Ovary (tissue), 3 donors: ENCODE measurements around the gene CD300A.

Experiments
- CTCF ChIP-seq, 3 donors: fragments of 450-650 bp in 2 of 3; fragments of 200-600 bp in 1 of 3; IDR thresholded peaks; one replicate each; pipeline versions ENCODE4 v1.5.1 to v1.8.0; 2016 to 2022; ENCODE audit warnings: antibody characterized with exemption in 3 of 3, mild to moderate bottlenecking in 1 of 3
- POLR2A ChIP-seq: fragments of 450-650 bp; IDR thresholded peaks from one replicate; pipeline ENCODE4 v1.6.1; 2017; ENCODE audit warnings: antibody characterized with exemption, mild to moderate bottlenecking, moderate library complexity
- donor health status: DM: no; HTN: no; CAD: no.

- TF ChIP-seq CTCF (IDR thresholded peaks at IDR 0.05): no peak
- no peak for TF ChIP-seq POLR2A
Observed at GRCh38 chr17:74499992-74500391, 33.6 kb downstream of the CD300A start.
